Right cardiac atrium (tissue), 5 donors: ENCODE measurements around the gene MNT. TPM values are rescaled to one million over a fixed set of nuclear protein-coding genes. Genes with fewer than 3 reads are reported as not detected.
"Not testable (repeated sequence)": the region's sequence is repeated elsewhere in the genome, so short reads cannot be mapped to it uniquely, and the experiment has no call there.

Experiments
- ATAC-seq, 2 donors: fragments of 200-7000 bp; cut with Tn5 transposase; one replicate each; pipeline versions ENCODE4 v1.8.0 to v1.9.1; 2020; ENCODE audit warnings: moderate library complexity in 2 of 2, mild to moderate bottlenecking in 1 of 2
- DNase-seq, 3 donors: peaks; one replicate each; pipeline ENCODE4 v3.0.0-alpha.2; 2020
- H3K27ac ChIP-seq: one replicate; pipeline ENCODE4 v1.5.1; 2013; ENCODE audit warnings: mild to moderate bottlenecking, low read length, control low read depth, moderate library complexity
- H3K27me3 ChIP-seq: one replicate; pipeline ENCODE4 v1.6.1; 2013; ENCODE audit not compliant: control insufficient read depth, insufficient read depth
- H3K4me1 ChIP-seq: one replicate; pipeline ENCODE4 v1.6.1; 2013; ENCODE audit warnings: low read length; ENCODE audit not compliant: control insufficient read depth, insufficient read depth
- H3K4me3 ChIP-seq: one replicate; pipeline ENCODE4 v1.5.1; 2013; ENCODE audit warnings: low read length, control low read depth
- H3K9me3 ChIP-seq: one replicate; pipeline ENCODE4 v1.6.1; 2013; ENCODE audit warnings: low read length; ENCODE audit not compliant: control insufficient read depth
- WGBS: extraction: QIAGEN DNeasy Blood & Tissue Kit; methylation state at CpG from one replicate; pipeline ENCODE4 v1.1.7; 2013; 5-methylcytosine and 5-hydroxymethylcytosine counted together
- intact Hi-C, 4 donors: fragments of 100-400 bp; cut with DNase I; formaldehyde crosslinking; loops; one replicate each; pipeline versions ENCODE4 v1.11.0 to v1.14.0; 2022 to 2023
- long read RNA-seq, 4 donors: library from polyadenylated mRNA; unstranded; transcript quantifications; one replicate each; pipeline ENCODE4 v2.0.0, GENCODE V29; 2020 to 2021
- polyA plus RNA-seq: library from polyadenylated mRNA; stranded (reverse); fragments of 200-250 nt; gene quantifications from one replicate; pipeline ENCODE4 v1.2.3, GENCODE V29; 2013
- total RNA-seq, 4 donors: library from RNA; stranded (reverse); fragmentation: NEBNext Ultra II Directional; extraction: Animal tissue kit (Norgen Biotek cat#: 25700); gene quantifications; one replicate each; pipeline ENCODE4 v1.2.1, GENCODE V29; 2021
- donor health status: healthy with polysubstance abuse.
- donor health status: DM: no; HTN: yes; CAD: no.
- donor health status: DM: no; HTN: no; CAD: no.
- donor health status: DM: no; HTN: yes; CAD: no; lungs with severe emphysema.
- donor health status: DM: yes; HTN: yes; CAD: no.

MNT gene
- total RNA-seq (10 to 100 TPM; 10.5 to 11.8 (median 10.8) TPM), polyA plus RNA-seq (6.8 TPM)
- long read RNA-seq, donor 1, full-length matches to known transcripts, result 3 of 19 reads
- long read RNA-seq, donor 1, partial matches to known transcripts, result 1 of 19 reads
- long read RNA-seq, donor 1, other reads (novel, unspliced or antisense), result 15 of 19 reads
- long read RNA-seq, donor 2, partial matches to known transcripts, result 0 of 2 reads
- long read RNA-seq, donor 2, other reads (novel, unspliced or antisense), result 2 of 2 reads
- long read RNA-seq, donor 3, partial matches to known transcripts, result 0 of 3 reads
- long read RNA-seq, donor 3, other reads (novel, unspliced or antisense), result 3 of 3 reads
- long read RNA-seq, donor 4, partial matches to known transcripts, result 0 of 6 reads
- long read RNA-seq, donor 4, other reads (novel, unspliced or antisense), result 6 of 6 reads

DNA sequence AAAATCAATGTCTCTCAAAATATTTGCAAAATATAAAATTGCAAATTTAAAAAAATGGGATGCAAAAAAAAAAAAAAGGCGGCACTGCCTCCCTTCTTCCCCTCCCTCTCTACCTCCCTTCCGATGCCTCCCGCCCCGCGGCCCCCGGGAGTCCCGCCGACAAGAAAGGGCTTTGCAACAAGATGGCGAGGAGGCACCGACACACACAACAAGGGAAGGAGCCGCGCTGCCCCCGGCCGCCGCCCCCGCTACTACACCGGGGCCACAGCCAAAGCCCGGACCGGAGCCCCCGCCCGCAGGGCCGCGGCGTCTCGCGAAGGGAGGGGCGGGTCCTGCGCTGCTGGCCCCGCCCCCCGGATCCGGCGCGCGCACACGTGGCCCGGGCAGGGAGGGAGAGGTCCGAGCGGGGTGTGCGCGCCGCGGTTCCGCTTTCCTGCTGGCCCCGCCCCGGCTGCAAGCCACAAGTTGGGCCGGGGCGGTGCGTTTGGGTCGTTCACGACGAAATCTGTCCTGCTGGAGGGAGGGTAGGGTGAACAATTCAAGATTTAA is at the start of gene MNT:
TSS of gene MNT (minus strand) at position 184 of the 549 bp plus-strand sequence. CDS start 348 bp downstream, outside the sequence.
- ATAC-seq (peak; percentile 68 to 71), DNase-seq (peak; percentile 95 to 98 (median 98))
- peak within 1 kb of the TSS; percentile 77 for H3K4me3 ChIP-seq
- WGBS, result under 1% methylated on average over 51 of the region's 51 CpGs
- H3K9me3 ChIP-seq, result no peaks in the 10 kb centered on the region
- H3K27me3 ChIP-seq, result no peaks in the 10 kb centered on the region
- peak within 1 kb of the TSS; percentile 97 for H3K27ac ChIP-seq
- peaks cover 15% of the 10 kb centered on the region for H3K4me1 ChIP-seq
- intact Hi-C loops, result no loop called here

GRCh38 chr17:2450016-2450650 is 49.3 kb upstream of the MNT start:
- ATAC-seq, result no peak
- WGBS, result 60% methylated on average over 5 of the region's 5 CpGs
- Histone ChIP-seq H3K4me1 (no peaks in the 10 kb centered on the region), H3K9me3 (no peaks in the 10 kb centered on the region), H3K4me3 (no peak overlapping the region), H3K27me3 (no peaks in the 10 kb centered on the region), H3K27ac (no peak overlapping the region)
- intact Hi-C loops, result no loop called here
- no peak for DNase-seq

DNA sequence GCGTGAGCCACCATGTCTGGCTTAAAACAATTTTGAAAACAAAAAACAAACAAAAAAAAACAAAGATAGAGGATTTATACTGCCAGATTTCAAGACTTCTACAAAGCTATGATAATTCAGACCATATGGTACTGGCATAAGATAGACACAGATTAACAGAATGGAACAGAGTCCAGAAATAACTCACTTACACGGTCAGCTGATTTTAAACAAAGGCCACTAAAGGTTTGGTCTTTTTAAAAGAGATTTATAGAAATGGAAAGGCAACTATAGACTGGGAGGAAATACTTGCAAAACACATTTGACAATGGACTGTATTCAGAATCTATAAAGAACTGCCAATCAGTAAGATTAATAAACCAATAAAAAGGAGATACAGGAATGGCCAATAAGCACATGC is 48.6 kb upstream of the MNT start:
- Histone ChIP-seq H3K4me1 (no peaks in the 10 kb centered on the region), H3K9me3 (no peaks in the 10 kb centered on the region), H3K27ac (no peak overlapping the region), H3K27me3 (no peaks in the 10 kb centered on the region), H3K4me3 (no peak overlapping the region)
- ATAC-seq (no peak), DNase-seq (no peak)
- WGBS, result 75% methylated on average over 2 of the region's 2 CpGs
- intact Hi-C loops, result no loop called here

GRCh38 chr17:2447479-2447878 is 46.6 kb upstream of the MNT start:
- H3K9me3 ChIP-seq, ATAC-seq, H3K4me1 ChIP-seq, H3K27me3 ChIP-seq, intact Hi-C loops, H3K27ac ChIP-seq, H3K4me3 ChIP-seq: not testable (repeated sequence)
- 95% methylated on average over 8 of the region's 29 CpGs for WGBS
- peak in 1 of 3 donors; percentile 56 for DNase-seq

GRCh38 chr17:2445638-2446037 is 44.8 kb upstream of the MNT start:
- DNase-seq (no peak), ATAC-seq (no peak)
- no peak overlapping the region for H3K4me3 ChIP-seq
- H3K27me3 ChIP-seq, result no peaks in the 10 kb centered on the region
- no peaks in the 10 kb centered on the region for H3K4me1 ChIP-seq
- no peak overlapping the region for H3K27ac ChIP-seq
- intact Hi-C loops, result no loop called here
- H3K9me3 ChIP-seq, result no peaks in the 10 kb centered on the region
- 100% methylated on average over 1 of the region's 1 CpG for WGBS

- no peak for DNase-seq
- ATAC-seq, result no peak
- Histone ChIP-seq H3K27me3 (no peaks in the 10 kb centered on the region), H3K27ac (no peak overlapping the region), H3K4me1 (no peaks in the 10 kb centered on the region), H3K4me3 (no peak overlapping the region), H3K9me3 (no peaks in the 10 kb centered on the region)
- 97% methylated on average over 8 of the region's 8 CpGs for WGBS
- intact Hi-C loops, result no loop called here
Measured at GRCh38 chr17:2444382-2444781, 43.5 kb upstream of the MNT start.

DNA sequence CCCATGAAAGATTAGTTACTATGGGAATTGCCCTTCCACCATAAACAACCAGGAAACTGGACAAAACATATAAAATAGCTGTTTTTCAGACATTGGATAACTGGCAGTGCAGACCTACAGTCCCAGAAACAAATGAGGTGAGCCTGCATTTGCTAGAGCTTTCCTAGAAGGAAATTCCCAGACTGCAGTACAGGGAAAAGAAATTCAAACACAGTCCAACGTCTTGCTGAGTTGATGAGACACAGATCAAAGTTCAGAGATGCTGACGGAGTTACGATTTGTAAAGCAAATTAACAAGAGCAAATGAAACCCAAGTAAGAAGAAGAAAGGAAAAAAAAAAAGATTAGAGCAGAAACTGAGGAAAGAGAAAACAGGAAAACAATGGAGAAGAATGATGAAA is 41.3 kb upstream of the MNT start:
- Histone ChIP-seq H3K9me3 (no peaks in the 10 kb centered on the region), H3K4me3 (no peak overlapping the region), H3K4me1 (no peaks in the 10 kb centered on the region), H3K27me3 (no peaks in the 10 kb centered on the region), H3K27ac (no peak overlapping the region)
- WGBS, result 63% methylated on average over 3 of the region's 3 CpGs
- DNase-seq (no peak), ATAC-seq (no peak)
- intact Hi-C loops, result no loop called here

DNA sequence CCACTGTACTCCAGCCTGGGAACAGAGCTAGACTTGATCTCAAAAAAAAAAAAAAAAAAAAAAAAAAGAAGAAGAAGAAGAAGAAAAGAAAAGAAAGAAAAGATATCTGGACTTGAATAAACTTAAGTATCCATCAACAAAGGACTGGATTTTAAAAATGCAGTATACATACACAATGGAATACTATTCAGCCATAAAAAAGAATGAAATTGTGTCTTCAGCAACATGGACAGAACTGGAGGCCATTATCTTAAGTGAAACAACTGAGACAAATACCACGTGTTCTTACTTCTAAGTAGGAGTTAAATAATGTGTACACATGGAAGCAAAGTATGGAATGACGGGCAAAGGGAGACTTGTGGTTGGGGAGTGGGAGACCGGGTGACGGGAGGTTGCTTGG is 40.1 kb upstream of the MNT start:
- Histone ChIP-seq H3K4me3 (no peak overlapping the region), H3K9me3 (no peaks in the 10 kb centered on the region), H3K4me1 (no peaks in the 10 kb centered on the region), H3K27me3 (no peaks in the 10 kb centered on the region), H3K27ac (no peak overlapping the region)
- DNase-seq (no peak), ATAC-seq (no peak)
- 98% methylated on average over 4 of the region's 4 CpGs for WGBS
- intact Hi-C loops, result no loop called here

DNA sequence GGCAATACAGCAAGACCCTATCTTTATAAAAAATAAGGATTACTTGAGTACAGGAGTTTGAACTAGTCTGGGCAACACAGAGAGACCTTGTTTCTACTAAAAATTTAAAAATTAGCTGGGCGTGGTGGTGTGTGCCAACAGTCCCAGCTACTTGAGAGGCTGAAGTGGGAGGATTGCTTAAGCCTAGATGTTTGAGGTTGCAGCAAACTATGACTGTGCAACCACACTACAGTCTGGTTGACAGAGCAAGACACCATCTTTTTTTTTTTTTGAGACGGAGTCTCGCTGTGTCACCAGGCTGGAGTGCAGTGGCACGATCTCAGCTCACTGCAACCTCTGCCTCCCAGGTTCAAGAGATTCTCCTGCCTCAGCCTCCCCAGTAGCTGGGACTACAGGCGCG is 39.1 kb upstream of the MNT start:
- H3K27me3 ChIP-seq, H3K27ac ChIP-seq, H3K4me3 ChIP-seq, ATAC-seq, DNase-seq, intact Hi-C loops, H3K9me3 ChIP-seq, H3K4me1 ChIP-seq: not testable (repeated sequence)
- WGBS, result 96% methylated on average over 6 of the region's 6 CpGs

DNA sequence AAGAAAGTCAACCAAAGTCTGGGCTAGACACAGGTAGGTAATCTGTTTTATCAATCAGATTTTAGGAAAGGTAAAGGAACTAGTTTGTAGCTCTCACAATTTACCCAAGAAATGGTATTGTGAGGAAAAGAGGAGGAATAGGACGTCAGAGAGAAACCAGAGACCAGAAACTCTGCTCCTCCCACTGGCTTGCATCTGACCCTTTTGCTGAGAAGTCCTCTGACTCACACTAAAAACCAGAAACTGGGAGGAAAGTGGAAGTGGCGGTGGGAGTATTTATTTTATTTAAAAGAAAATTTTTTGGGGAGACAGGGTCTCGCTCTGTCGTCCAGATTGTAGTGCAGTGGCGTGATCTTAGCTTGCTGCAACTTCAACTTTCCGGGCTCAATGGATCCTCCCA is 38.0 kb upstream of the MNT start:
- DNase-seq (no peak), ATAC-seq (no peak)
- no peaks in the 10 kb centered on the region for H3K27me3 ChIP-seq
- intact Hi-C loops, result no loop called here
- no peaks in the 10 kb centered on the region for H3K9me3 ChIP-seq
- H3K4me3 ChIP-seq, result no peak overlapping the region
- 89% methylated on average over 6 of the region's 6 CpGs for WGBS
- no peak overlapping the region for H3K27ac ChIP-seq
- no peaks in the 10 kb centered on the region for H3K4me1 ChIP-seq

DNA sequence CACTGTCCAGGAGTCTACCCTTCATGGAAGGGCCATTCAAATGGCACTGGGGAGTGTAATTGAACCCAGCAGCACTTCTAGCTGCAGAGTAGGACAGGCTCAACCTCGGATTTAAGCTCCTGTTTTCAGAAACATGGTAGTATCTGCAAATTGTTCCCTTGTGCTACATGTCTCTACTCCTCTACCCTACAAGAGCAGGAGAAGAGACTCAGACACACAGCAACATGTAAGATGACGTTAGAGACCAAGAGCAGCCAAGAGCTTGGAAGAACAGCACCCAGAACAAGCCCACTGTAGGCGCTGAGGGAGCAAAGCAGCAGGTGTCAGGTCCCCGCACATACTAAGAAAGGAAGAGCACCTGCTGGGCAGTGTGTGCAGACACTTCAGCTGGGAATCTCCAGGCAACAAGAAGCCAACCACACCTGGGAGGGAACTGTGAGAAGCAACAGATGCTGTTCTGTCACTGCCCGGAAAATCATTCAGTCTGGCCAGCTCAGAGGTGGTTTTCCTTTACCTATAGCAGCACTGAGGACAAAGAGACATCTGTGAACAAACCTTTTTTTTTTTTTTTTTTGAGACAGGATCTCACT is 35.6 kb upstream of the MNT start:
- no peaks in the 10 kb centered on the region for H3K4me1 ChIP-seq
- H3K4me3 ChIP-seq, result no peak overlapping the region
- no peak for ATAC-seq
- H3K27ac ChIP-seq, result no peak overlapping the region
- WGBS, result 82% methylated on average over 5 of the region's 5 CpGs
- intact Hi-C loops, result no loop called here
- no peaks in the 10 kb centered on the region for H3K9me3 ChIP-seq
- DNase-seq, result no peak
- H3K27me3 ChIP-seq, result no peaks in the 10 kb centered on the region
